KMS-11 (cell line): ENCODE results near the gene PECR.

Experiments
- H2AFZ ChIP-seq: fragments of 200-600 bp; sonication (generic); 2 replicates; pipeline ENCODE4 v1.6.1; 2016; ENCODE audit warnings: antibody characterized with exemption, mixed run types, low read depth
- H3K27ac ChIP-seq: fragments of 200-600 bp; sonication (generic); 2 replicates; pipeline ENCODE4 v1.6.1; 2016; ENCODE audit warnings: mild to moderate bottlenecking, mixed run types
- H3K27me3 ChIP-seq: fragments of 200-600 bp; sonication (generic); 2 replicates; pipeline ENCODE4 v1.6.1; 2017; ENCODE audit warnings: mild to moderate bottlenecking, low read depth, mixed run types, moderate library complexity; ENCODE audit not compliant: insufficient read depth
- H3K36me3 ChIP-seq: fragments of 200-600 bp; sonication (generic); 2 replicates; pipeline ENCODE4 v1.6.1; 2017; ENCODE audit warnings: mild to moderate bottlenecking, mixed run types; ENCODE audit not compliant: insufficient read depth
- H3K4me1 ChIP-seq: fragments of 200-600 bp; sonication (generic); 2 replicates; pipeline ENCODE4 v1.6.1; 2016; ENCODE audit warnings: mild to moderate bottlenecking, low read depth, mixed run types; ENCODE audit not compliant: poor library complexity, severe bottlenecking
- H3K4me2 ChIP-seq: fragments of 200-600 bp; sonication (generic); 2 replicates; pipeline ENCODE4 v1.7.0; 2016; ENCODE audit warnings: mild to moderate bottlenecking, mixed run types
- H3K4me3 ChIP-seq: fragments of 200-600 bp; sonication (generic); IDR thresholded peaks from 2 replicates; pipeline ENCODE4 v1.6.1; 2017; ENCODE audit warnings: low read depth, low read length, mixed read lengths; ENCODE audit not compliant: insufficient read depth
- H3K79me2 ChIP-seq: fragments of 200-600 bp; sonication (generic); 2 replicates; pipeline ENCODE4 v1.6.1; 2016; ENCODE audit warnings: low read depth, mixed run types; ENCODE audit not compliant: insufficient read depth
- H3K9ac ChIP-seq: fragments of 200-600 bp; sonication (generic); 2 replicates; pipeline ENCODE4 v1.6.1; 2016; ENCODE audit warnings: mild to moderate bottlenecking, mixed run types
- H4K20me1 ChIP-seq: fragments of 200-600 bp; sonication (generic); 2 replicates; pipeline ENCODE4 v1.6.1; 2016; ENCODE audit warnings: mild to moderate bottlenecking, mixed run types; ENCODE audit not compliant: insufficient read depth
- CTCF ChIP-seq: fragments of 200-600 bp; sonication (generic); conservative IDR thresholded peaks from 2 replicates; pipeline ENCODE4 v1.6.1; 2017; ENCODE audit warnings: low read depth, mild to moderate bottlenecking, antibody characterized with exemption, low read length, moderate library complexity, mixed read lengths

PECR gene

GRCh38 chr2:216004697-216005283 lies 76.8 kb downstream of the PECR start:
- no peak overlapping the region for H3K4me2 ChIP-seq
- no peak overlapping the region for H3K27ac ChIP-seq
- no peak overlapping the region for H2AFZ ChIP-seq
- TF ChIP-seq CTCF: no peak
- no peak overlapping the region for H3K9ac ChIP-seq
- H3K79me2 ChIP-seq: peaks cover 60% of the 10 kb centered on the region; the same call in 1 of the 2 replicates
- H3K36me3 ChIP-seq: no peaks in the 10 kb centered on the region
- no peaks in the 10 kb centered on the region for H4K20me1 ChIP-seq
- peaks cover 70% of the 10 kb centered on the region for H3K4me1 ChIP-seq
- H3K4me3 ChIP-seq: no peak overlapping the region
- H3K27me3 ChIP-seq: no peaks in the 10 kb centered on the region

- Histone ChIP-seq H3K36me3 (no peaks in the 10 kb centered on the region), H3K27me3 (no peaks in the 10 kb centered on the region), H3K9ac (no peak overlapping the region), H3K4me1 (peaks cover 63% of the 10 kb centered on the region), H3K4me2 (no peak overlapping the region), H3K4me3 (no peak overlapping the region), H3K27ac (no peak overlapping the region), H3K79me2 (peaks cover 54% of the 10 kb centered on the region; the same call in 1 of the 2 replicates), H2AFZ (no peak overlapping the region), H4K20me1 (no peaks in the 10 kb centered on the region)
- no peak for TF ChIP-seq CTCF
Measured at GRCh38 chr2:216003876-216004696, 77.5 kb downstream of the PECR start.

GRCh38 chr2:216002693-216003092 lies 78.9 kb downstream of the PECR start:
- H3K27ac ChIP-seq: peak overlapping the region; percentile 31; the same call in 1 of the 2 replicates
- no peak overlapping the region for H2AFZ ChIP-seq
- H3K79me2 ChIP-seq: peaks cover 54% of the 10 kb centered on the region; the same call in 1 of the 2 replicates
- H3K36me3 ChIP-seq: no peaks in the 10 kb centered on the region
- H3K4me1 ChIP-seq: peaks cover 57% of the 10 kb centered on the region
- H4K20me1 ChIP-seq: no peaks in the 10 kb centered on the region
- no peaks in the 10 kb centered on the region for H3K27me3 ChIP-seq
- TF ChIP-seq CTCF: no peak
- no peak overlapping the region for H3K9ac ChIP-seq
- H3K4me3 ChIP-seq: no peak overlapping the region
- H3K4me2 ChIP-seq: peak overlapping the region; percentile 44; the same call in 1 of the 2 replicates

- TF ChIP-seq CTCF: no peak
- H3K79me2 ChIP-seq: peaks cover 51% of the 10 kb centered on the region; the same call in 1 of the 2 replicates
- no peaks in the 10 kb centered on the region for H4K20me1 ChIP-seq
Measured at GRCh38 chr2:216002101-216002678, 79.4 kb downstream of the PECR start.

More at GRCh38 chr2:216002101-216002678, 79.4 kb downstream of the PECR start:
- Histone ChIP-seq H3K36me3 (no peaks in the 10 kb centered on the region), H3K4me1 (peaks cover 57% of the 10 kb centered on the region), H3K9ac (no peak overlapping the region), H3K4me3 (no peak overlapping the region), H2AFZ (no peak overlapping the region), H3K4me2 (peak overlapping the region; percentile 44; the same call in 1 of the 2 replicates), H3K27ac (peak overlapping the region; percentile 31; the same call in 1 of the 2 replicates), H3K27me3 (no peaks in the 10 kb centered on the region)
